A549 (cell line): Measurements from ENCODE around the gene STYXL2. TPM values are rescaled to one million over a fixed set of nuclear protein-coding genes. Genes with fewer than 3 reads are reported as not detected.

Experiments
- ATAC-seq, 2 experiments: fragments of 200-7000 bp in 1 of 2; fragments of >200 bp in 1 of 2; cut with Nextera tagmentation in 1 of 2; cut with Tn5 transposase in 1 of 2; 3 replicates each; pipeline versions ENCODE4 v1.8.0 to v1.9.1; 2018 to 2020; ENCODE audit warnings: mild to moderate bottlenecking in 1 of 2, moderate library complexity in 1 of 2
- CTCF ChIA-PET: fragments of 300-600 bp; sonication (Branson Sonifier 250); formaldehyde crosslinking; extraction: SDS; loops from one replicate; lab custom pipeline; 2021; ENCODE audit warnings: antibody characterized with exemption, inconsistent platforms; lab: Yijun Ruan, JAX
- POLR2A ChIA-PET: fragments of 350-600 bp; formaldehyde crosslinking; extraction: SDS; loops from one replicate; lab custom pipeline; 2021; ENCODE audit warnings: antibody characterized with exemption, inconsistent platforms; lab: Yijun Ruan, JAX
- DNase-seq, 2 experiments: peaks; one replicate each; pipeline versions ENCODE4 v3.0.0 to v3.0.0-alpha.2; 2011 to 2016; ENCODE audit warnings: low read depth in 1 of 2, low spot score in 1 of 2
- FAIRE-seq: peaks from 2 replicates; lab custom pipeline; 2011; peaks lifted over from hg19 to GRCh38; lab: Jason Lieb, UNC
- H3K27ac ChIP-seq, 2 experiments: fragments of >200 bp; sonication (Bioruptor Twin); formaldehyde crosslinking; 3 replicates each; pipeline ENCODE4 v1.5.1; 2016 to 2017
- H3K4me1 ChIP-seq: fragments of >200 bp; sonication (Bioruptor Twin); formaldehyde crosslinking; 3 replicates; pipeline ENCODE4 v1.6.1; 2016
- H3K4me2 ChIP-seq: fragments of >200 bp; sonication (Bioruptor Twin); formaldehyde crosslinking; 3 replicates; pipeline ENCODE4 v1.6.1; 2016
- H3K4me3 ChIP-seq: fragments of >200 bp; sonication (Bioruptor Twin); formaldehyde crosslinking; 3 replicates; pipeline ENCODE4 v1.5.1; 2016
- H3K9me3 ChIP-seq: fragments of >200 bp; sonication (Bioruptor Twin); formaldehyde crosslinking; 3 replicates; pipeline ENCODE4 v1.6.1; 2016
- BCL3 ChIP-seq: fragments of >200 bp; sonication (Bioruptor Twin); formaldehyde crosslinking; IDR thresholded peaks from 3 replicates; pipeline ENCODE4 v1.6.1; 2016
- CBX2 ChIP-seq: fragments of 200-600 bp; sonication (generic); IDR thresholded peaks from 2 replicates; pipeline ENCODE4 v1.6.1; 2016; ENCODE audit warnings: low read depth, mild to moderate bottlenecking, borderline replicate concordance
- CBX8 ChIP-seq: fragments of 200-600 bp; sonication (generic); IDR thresholded peaks from 2 replicates; pipeline ENCODE4 v1.6.1; 2016
- CEBPB ChIP-seq, 2 experiments: fragments of >200 bp in 1 of 2; sonication (Bioruptor Twin) in 1 of 2; formaldehyde crosslinking in 1 of 2; IDR thresholded peaks; 2 replicates each; pipeline ENCODE4 v1.6.1; 2012 to 2016
- CHD2 ChIP-seq: fragments of 150-350 bp; IDR thresholded peaks from 2 replicates; pipeline ENCODE4 v1.6.1; 2014; ENCODE audit warnings: low read length; ENCODE audit not compliant: partially characterized antibody
- CHD4 ChIP-seq: fragments of 200-600 bp; sonication (generic); IDR thresholded peaks from 2 replicates; pipeline ENCODE4 v1.6.1; 2016; ENCODE audit warnings: antibody characterized with exemption, mild to moderate bottlenecking, borderline replicate concordance
- EHF ChIP-seq: fragments of 250-450 bp; sonication (Bioruptor Pico); IDR thresholded peaks from 2 replicates; pipeline ENCODE4 v1.5.0; 2020; ENCODE audit warnings: mild to moderate bottlenecking
- EHMT2 ChIP-seq: fragments of 200-600 bp; sonication (generic); IDR thresholded peaks from 2 replicates; pipeline ENCODE4 v1.6.1; 2016; ENCODE audit warnings: antibody characterized with exemption, low read depth, mild to moderate bottlenecking, moderate library complexity
- ESRRA ChIP-seq: fragments of 150-350 bp; IDR thresholded peaks from 2 replicates; pipeline ENCODE4 v1.6.1; 2014; ENCODE audit warnings: mild to moderate bottlenecking, low read length, borderline replicate concordance
- FOSL2 ChIP-seq, 2 experiments: fragments of 450-650 bp in 1 of 2; fragments of >200 bp in 1 of 2; sonication (Bioruptor Twin) in 1 of 2; formaldehyde crosslinking; IDR thresholded peaks; 2 replicates each; pipeline versions ENCODE4 v1.5.0 to v1.6.1; 2016 to 2020; ENCODE audit warnings: mild to moderate bottlenecking in 1 of 2, moderate library complexity in 1 of 2
- HOXA7 ChIP-seq: fragments of 250-450 bp; sonication (Bioruptor Pico); IDR thresholded peaks from 2 replicates; pipeline ENCODE4 v1.5.0; 2020; ENCODE audit warnings: mild to moderate bottlenecking, moderate library complexity
- HOXB5 ChIP-seq: fragments of 250-450 bp; sonication (Bioruptor Pico); IDR thresholded peaks from 2 replicates; pipeline ENCODE4 v1.5.0; 2020; ENCODE audit warnings: mild to moderate bottlenecking, moderate library complexity
- KDM5A ChIP-seq: fragments of 200-600 bp; sonication (generic); IDR thresholded peaks from 2 replicates; pipeline ENCODE4 v1.6.1; 2016; ENCODE audit warnings: antibody characterized with exemption, mild to moderate bottlenecking
- NPAS2 ChIP-seq: fragments of 250-450 bp; sonication (Bioruptor Pico); IDR thresholded peaks from 2 replicates; pipeline ENCODE4 v1.8.0; 2022; ENCODE audit warnings: mild to moderate bottlenecking, moderate library complexity, borderline replicate concordance
- PBX3 ChIP-seq: IDR thresholded peaks from 2 replicates; pipeline ENCODE4 v1.6.1; 2012
- POLR2AphosphoS2 ChIP-seq: conservative IDR thresholded peaks from 2 replicates; pipeline ENCODE4 v1.6.1; 2012; ENCODE audit warnings: low read length, improper control_type of control experiment, inconsistent platforms
- RNF2 ChIP-seq: fragments of 200-600 bp; sonication (generic); IDR thresholded peaks from 2 replicates; pipeline ENCODE4 v1.6.1; 2016; ENCODE audit warnings: low read depth, mild to moderate bottlenecking, antibody characterized with exemption, moderate library complexity, borderline replicate concordance
- SREBF2 ChIP-seq: fragments of 450-650 bp; IDR thresholded peaks from 2 replicates; pipeline ENCODE4 v1.6.1; 2014; ENCODE audit warnings: mild to moderate bottlenecking, moderate library complexity
- TP53 ChIP-seq: fragments of 250-450 bp; sonication (Bioruptor Pico); IDR thresholded peaks from 2 replicates; pipeline ENCODE4 v1.5.0; 2021; ENCODE audit warnings: mild to moderate bottlenecking, moderate library complexity
- USF2 ChIP-seq: fragments of 450-650 bp; IDR thresholded peaks from 2 replicates; pipeline ENCODE4 v1.6.1; 2014; ENCODE audit warnings: antibody characterized with exemption
- ZFP36 ChIP-seq: fragments of 450-650 bp; IDR thresholded peaks from 2 replicates; pipeline ENCODE4 v1.6.1; 2014; ENCODE audit warnings: borderline replicate concordance; ENCODE audit not compliant: partially characterized antibody
- WGBS: methylation state at CpG from one replicate; pipeline ENCODE4 v1.1.6; 2017; ENCODE audit errors: missing lambda C conversion rate; 5-methylcytosine and 5-hydroxymethylcytosine counted together
- polyA plus RNA-seq, 4 experiments: library from polyadenylated mRNA; depleted of rRNA in 3 of 4; stranded (reverse); fragments of >200 nt; fragmentation: RNase III in 1 of 4; extraction: RNeasy Plus Mini Kit Qiagen cat#74134 plus additional on column Dnase treatment in 1 of 4; gene quantifications; 2 replicates in 3 of 4; 3 replicates in 1 of 4; pipeline ENCODE4 v1.2.3, GENCODE V29; 2011 to 2017
- TF ChIP-seq, protein P1 (sequence below): fragments of >200 bp; sonication (Bioruptor Twin); formaldehyde crosslinking; IDR thresholded peaks from 3 replicates; pipeline ENCODE4 v1.5.1; 2016
- TF ChIP-seq, protein P2 (sequence below): IDR thresholded peaks from 2 replicates; pipeline ENCODE4 v1.6.1; 2012

STYXL2 gene
- polyA plus RNA-seq, 2 of the 4 experiments (the other 2 are of a cell fraction): not detected

DNA sequence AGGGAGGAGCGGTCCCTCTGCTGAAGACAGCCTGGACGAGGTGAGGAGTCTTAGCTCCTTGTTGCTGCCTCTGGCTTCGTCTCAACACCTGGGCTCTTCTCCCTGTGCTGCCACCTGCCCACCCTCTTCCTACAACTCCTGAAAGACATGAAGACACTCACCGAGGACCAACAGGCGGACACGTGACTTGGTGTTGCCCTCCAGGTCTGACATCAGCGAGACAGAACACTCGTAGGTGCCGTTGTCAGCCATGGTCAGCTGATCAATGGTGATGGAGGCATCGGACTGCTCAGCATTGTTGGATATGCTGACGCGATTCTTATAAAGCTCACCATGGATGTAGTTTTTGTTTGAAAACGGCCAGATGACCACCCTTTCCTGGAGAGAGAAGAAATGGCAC, 25.1 kb upstream of the STYXL2 start:
- WGBS: 63% methylated on average over 13 of the region's 13 CpGs
- ChIA-PET CTCF (interaction anchor here (0.6 to 1.6 kb wide), 5 partner anchors 9 to 159 kb away, joined by 3 to 6 read pairs (median 4); no protein-coding TSS in a partner anchor), POLR2A (interaction anchor here (0.6 kb wide), 1 partner anchor 152 kb away, joined by 4 read pairs; the partner anchor contains the start of gene POU2F1)
- TF ChIP-seq HOXA7 (CRISPR knock-in tag): no peak
- TF ChIP-seq, protein P1, sequence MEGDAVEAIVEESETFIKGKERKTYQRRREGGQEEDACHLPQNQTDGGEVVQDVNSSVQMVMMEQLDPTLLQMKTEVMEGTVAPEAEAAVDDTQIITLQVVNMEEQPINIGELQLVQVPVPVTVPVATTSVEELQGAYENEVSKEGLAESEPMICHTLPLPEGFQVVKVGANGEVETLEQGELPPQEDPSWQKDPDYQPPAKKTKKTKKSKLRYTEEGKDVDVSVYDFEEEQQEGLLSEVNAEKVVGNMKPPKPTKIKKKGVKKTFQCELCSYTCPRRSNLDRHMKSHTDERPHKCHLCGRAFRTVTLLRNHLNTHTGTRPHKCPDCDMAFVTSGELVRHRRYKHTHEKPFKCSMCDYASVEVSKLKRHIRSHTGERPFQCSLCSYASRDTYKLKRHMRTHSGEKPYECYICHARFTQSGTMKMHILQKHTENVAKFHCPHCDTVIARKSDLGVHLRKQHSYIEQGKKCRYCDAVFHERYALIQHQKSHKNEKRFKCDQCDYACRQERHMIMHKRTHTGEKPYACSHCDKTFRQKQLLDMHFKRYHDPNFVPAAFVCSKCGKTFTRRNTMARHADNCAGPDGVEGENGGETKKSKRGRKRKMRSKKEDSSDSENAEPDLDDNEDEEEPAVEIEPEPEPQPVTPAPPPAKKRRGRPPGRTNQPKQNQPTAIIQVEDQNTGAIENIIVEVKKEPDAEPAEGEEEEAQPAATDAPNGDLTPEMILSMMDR: no peak
- no peak for TF ChIP-seq KDM5A
- TF ChIP-seq HOXB5: no peak
- no peak for TF ChIP-seq CHD4
- Histone ChIP-seq H3K27ac (no peak overlapping the region), H3K4me3 (no peak overlapping the region), H3K9me3 (no peaks in the 10 kb centered on the region), H3K4me2 (no peak overlapping the region), H3K4me1 (no peaks in the 10 kb centered on the region)
- FAIRE-seq (no peak), ATAC-seq (no peak), DNase-seq (no peak)

DNA sequence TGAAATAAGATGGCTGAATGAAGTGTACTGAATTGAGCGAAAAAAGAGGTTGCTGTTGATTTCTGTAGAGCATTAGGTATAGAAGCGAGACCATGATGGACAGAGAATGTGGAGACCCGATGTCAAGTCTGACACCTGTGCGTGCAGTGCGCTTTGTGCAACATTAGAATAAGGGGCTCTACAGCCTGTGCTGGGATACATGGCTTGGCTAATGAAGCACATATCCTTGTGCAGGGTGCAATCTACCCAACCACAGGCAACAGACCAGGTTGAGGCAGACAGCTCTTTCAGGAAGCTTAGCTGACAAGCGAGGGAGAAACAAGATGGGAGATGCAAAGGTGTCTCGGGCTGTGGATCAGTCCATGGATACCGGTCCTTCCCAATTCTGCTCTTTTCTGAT, 22.6 kb upstream of the STYXL2 start:
- H3K27ac ChIP-seq: no peak overlapping the region
- no peak overlapping the region for H3K4me3 ChIP-seq
- WGBS: 73% methylated on average over 8 of the region's 8 CpGs
- ChIA-PET POLR2A (no interaction called here), CTCF (interaction anchor here (0.7 kb wide), 1 partner anchor 149 kb away, joined by 3 read pairs; no protein-coding TSS in a partner anchor)
- no peaks in the 10 kb centered on the region for H3K4me1 ChIP-seq
- no peaks in the 10 kb centered on the region for H3K9me3 ChIP-seq
- H3K4me2 ChIP-seq: no peak overlapping the region
- FAIRE-seq (no peak), DNase-seq (no peak), ATAC-seq (no peak)
- no peak for TF ChIP-seq USF2
- no peak for TF ChIP-seq PBX3
- TF ChIP-seq EHF (CRISPR knock-in tag): no peak
- no peak for TF ChIP-seq ZFP36
- TF ChIP-seq CBX2: no peak
- TF ChIP-seq BCL3: no peak
- TF ChIP-seq RNF2: no peak
- TF ChIP-seq SREBF2: no peak
- TF ChIP-seq FOSL2 (IDR thresholded peaks at IDR 0.05): no peak
- no peak for TF ChIP-seq FOSL2 (CRISPR knock-in tag; IDR thresholded peaks at IDR 0.05)
- no peak for TF ChIP-seq ESRRA
- TF ChIP-seq EHMT2: no peak
- TF ChIP-seq, protein P1: no peak
- TF ChIP-seq CHD2: no peak
- TF ChIP-seq CEBPB (IDR thresholded peaks at IDR 0.05): no peak
- TF ChIP-seq POLR2AphosphoS2: no peak
- TF ChIP-seq NPAS2: no peak
- no peak for TF ChIP-seq CBX8
- TF ChIP-seq, protein P2, sequence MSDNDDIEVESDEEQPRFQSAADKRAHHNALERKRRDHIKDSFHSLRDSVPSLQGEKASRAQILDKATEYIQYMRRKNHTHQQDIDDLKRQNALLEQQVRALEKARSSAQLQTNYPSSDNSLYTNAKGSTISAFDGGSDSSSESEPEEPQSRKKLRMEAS: no peak
- no peak for TF ChIP-seq TP53 (CRISPR knock-in tag)
